Hippocampal formation (tissue), 2 donors: ENCODE results near the gene STK39.
"Not testable (repeated sequence)": the region's sequence is repeated elsewhere in the genome, so short reads cannot be mapped to it uniquely, and the experiment has no call there.

Experiments used
- DNase-seq, 2 donors: peaks; one replicate each; lab custom pipeline; 2025; lab: John Stamatoyannopoulos, UW

STK39 gene

DNA sequence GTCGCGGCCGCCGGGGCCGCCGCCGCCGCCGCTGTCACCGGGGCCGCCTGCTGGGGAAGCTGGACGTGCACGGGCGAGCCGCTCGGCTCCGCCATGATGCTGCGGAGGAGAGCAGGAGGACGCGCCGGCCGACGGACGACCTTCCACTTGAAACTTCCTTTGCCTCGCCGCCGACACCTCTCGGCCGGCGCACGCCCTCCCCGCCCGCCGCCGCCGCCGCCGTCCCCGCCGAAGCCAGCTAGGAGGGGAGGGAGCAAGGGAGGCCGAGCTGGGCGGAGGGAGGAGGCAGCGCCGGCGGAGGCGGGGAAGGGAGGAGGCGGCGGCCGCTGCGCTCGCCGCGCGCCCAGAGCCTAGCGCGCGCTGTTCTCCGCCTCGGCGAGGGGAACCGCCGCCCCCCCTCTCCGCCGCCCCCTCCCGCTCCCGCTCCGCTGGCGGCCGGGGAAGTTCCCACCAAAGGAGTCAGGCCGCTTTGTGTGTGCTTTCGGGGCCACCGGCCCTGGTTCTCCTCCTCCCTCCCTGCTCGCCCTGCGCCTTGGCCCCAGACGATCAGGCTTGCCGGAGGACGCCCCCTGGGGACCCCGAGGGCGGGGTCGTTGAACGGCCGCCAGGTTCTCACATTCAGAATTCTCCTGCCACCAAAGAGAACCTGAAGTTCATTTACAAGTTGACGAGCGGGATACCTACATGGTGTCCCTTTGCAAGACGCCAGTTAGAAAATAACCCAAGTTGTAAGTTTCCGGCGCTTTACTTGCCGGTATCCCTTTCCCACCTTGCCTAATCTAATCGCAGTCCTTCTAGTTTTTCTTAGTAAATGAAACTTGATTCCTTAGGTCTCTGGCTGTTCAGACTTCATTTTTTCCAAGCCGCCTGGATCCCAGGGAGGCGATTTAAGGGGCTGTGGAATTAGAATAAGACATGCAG, at the start of gene STK39:
STK39 (minus strand) TSS at position 255 of the 921 bp plus-strand sequence; CDS start at position 95, 160 bp downstream.
- DNase-seq: peak; percentile 61 to 63

DNA sequence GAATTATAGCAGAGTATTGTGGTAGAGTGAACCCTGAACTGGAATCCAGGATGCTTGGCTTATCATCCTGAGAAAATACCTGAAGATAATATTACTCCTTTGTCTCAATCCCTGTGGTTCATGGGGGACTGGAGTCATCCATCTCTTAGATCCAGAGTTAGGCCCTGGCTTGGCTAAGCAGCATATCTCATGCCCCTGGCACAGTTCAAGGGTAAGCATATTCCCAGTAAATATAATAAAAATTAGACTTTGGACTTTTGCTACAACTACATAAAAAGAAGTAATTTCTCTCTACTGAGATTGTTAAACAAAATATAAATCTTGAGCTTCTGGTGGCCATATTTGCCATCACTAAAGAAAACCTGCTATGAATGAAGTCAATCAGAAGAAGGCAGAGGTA, 47.7 kb upstream of the STK39 start:
- no peak for DNase-seq

DNA sequence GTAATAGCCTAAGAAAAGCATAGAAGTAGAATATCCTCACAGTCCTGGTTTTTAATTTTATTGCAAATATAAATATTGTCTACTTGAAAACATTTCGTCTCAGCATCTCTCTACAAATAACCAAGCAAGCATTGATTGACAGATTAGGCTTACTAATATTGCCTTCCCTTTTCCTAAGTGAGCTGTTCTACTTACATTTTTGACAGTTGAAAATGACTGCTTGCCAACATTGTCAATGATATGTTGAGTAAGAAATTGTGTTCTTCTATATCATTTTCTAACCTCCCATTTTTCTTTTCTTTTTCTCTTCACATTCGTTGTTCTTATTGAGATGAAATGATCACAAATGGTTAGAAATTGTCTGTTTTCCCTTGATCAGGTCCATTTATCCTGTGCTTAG, 47.0 kb upstream of the STK39 start:
- no peak for DNase-seq

DNA sequence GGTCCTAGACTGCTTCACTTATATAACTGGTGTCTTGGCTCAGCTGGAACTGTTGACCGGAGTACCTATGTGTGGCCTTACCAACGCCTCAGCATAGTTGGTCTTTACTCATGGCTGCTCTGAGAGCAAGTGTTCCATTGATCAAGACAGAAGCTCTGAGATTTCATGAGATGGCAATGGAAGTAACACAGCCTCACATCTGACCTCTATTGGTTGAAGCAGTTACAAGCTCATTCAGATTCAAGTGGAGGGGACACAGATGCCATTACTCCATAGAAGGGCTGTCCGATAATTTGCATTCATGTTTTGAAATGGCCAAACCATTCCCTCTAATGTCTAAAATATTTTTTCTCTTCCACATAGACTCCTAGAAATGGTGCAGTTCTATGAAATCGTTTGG, 46.4 kb upstream of the STK39 start:
- no peak for DNase-seq

- no peak for DNase-seq
These were observed 43.0 kb upstream of the STK39 start for GRCh38 chr2:168290391-168290790.

DNA sequence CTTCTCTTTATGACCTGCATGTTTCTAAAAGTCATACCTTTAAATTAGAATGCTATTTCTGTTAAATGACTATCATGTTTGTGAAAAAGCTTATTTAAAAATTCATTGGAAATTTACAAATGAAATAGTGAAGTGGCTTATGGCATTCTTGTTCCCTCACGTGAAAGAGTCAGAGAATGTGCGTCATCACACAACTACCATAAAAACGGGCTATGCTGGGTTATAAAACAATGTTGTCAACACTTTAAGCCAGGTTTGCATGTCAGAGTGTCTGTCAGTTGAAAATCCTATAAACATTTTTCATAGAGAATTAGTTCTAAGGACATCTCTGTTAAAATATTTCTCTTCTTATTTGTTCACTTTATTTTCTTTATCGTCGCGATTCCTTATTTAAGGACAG, 42.5 kb upstream of the STK39 start:
- DNase-seq: no peak

GRCh38 chr2:168286535-168286934, 39.1 kb upstream of the STK39 start:
- DNase-seq: no peak

DNA sequence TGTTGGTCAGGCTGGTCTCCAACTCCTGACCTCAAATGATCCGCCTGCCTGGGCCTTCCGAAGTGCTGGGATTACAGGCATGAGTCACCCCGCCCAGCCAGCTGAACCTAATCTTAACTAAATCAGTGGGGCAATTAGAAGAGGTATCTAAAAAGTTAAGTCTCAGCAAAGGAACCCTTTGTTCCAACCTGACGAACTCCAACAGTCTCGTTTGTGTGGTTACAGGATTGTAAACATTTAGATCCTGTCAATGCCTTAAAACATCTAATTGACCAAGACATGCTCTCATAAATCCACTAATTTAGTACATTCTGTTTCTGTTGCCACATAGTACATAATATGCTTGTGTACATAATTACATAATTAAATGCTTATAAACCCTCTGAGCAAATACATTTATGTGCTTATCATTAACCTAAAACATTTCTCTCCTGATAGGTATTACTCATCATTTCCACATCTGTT, 31.1 kb upstream of the STK39 start:
- DNase-seq: no peak

DNA sequence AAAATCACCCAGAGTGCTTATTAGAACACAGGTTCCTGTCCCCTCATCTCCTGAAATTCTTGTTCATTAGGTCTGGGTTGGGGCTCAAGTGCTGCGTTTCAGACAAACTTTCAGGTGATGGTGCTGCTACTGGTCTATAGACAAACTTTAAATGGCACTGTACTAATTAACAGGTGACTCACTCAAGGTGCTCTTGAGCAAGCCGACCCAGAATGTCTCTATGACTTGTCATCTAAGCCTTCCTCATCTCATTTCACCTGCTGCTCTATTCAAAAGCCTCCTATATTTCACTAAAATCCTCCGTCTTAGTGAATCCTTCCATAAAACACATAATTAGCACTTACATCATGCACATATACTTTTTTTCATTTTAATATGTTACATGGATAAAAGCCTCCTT, 29.9 kb upstream of the STK39 start:
- DNase-seq: no peak

GRCh38 chr2:168272225-168272624, 24.8 kb upstream of the STK39 start:
- DNase-seq: no peak

DNA sequence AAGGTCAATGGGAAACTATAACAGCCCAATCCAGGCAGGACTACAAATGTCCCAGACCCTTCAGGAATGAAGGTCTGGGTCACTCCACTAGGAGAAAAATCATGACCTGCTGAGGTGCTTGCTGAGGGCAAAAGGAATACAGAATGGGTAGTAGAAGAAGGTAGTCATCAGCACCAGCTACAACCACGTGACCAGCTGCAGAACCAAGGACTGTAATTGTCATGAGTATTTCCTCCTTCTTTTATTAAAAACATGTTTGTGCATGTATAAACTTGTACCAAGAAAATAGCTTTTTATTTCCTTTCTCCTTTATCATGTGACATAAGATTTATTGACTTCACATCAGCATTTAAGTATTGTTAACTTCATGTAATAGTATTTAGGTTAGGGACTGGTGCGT, 15.5 kb upstream of the STK39 start:
- not testable (repeated sequence) for DNase-seq

DNA sequence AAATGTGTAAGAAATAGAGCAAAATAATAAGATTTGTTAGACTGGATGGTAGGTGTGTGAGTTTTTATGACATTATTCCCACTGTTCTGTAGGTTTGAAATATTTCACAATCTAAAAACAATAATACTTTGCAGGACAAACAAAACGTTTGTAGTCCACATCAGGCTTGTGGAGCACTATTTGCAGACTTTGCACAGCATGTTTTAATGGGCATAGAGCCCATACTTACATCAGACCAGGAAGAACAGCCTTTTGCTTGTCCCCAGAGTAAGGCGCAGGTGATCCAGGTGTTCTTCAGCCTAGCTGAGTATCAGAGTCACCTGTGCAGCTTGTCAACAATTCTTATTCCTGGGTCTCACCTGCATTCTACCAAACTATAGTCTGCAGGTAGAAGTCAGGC, 9.1 kb upstream of the STK39 start:
- no peak for DNase-seq

- DNase-seq: no peak
These were observed 8.5 kb upstream of the STK39 start for GRCh38 chr2:168255866-168256265.

DNA sequence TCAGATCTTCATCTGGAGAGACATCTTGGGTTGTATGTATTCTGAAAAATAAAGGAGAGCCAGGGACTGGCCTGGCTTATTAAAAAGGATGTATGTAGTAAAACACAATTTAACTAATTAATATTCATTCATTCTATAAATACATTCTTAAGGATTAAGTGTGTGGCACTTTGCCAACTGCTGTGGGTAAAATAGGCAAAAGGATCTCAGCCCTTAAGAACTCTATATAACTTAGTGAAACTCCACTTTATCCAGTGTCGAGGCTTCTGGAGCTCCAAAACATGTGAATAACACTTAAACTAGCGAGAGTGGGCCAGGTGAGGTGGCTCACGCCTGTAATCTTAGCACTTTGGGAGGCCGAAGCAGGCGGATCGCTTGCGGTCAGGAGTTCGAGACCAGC, 7.7 kb upstream of the STK39 start:
- no peak for DNase-seq

DNA sequence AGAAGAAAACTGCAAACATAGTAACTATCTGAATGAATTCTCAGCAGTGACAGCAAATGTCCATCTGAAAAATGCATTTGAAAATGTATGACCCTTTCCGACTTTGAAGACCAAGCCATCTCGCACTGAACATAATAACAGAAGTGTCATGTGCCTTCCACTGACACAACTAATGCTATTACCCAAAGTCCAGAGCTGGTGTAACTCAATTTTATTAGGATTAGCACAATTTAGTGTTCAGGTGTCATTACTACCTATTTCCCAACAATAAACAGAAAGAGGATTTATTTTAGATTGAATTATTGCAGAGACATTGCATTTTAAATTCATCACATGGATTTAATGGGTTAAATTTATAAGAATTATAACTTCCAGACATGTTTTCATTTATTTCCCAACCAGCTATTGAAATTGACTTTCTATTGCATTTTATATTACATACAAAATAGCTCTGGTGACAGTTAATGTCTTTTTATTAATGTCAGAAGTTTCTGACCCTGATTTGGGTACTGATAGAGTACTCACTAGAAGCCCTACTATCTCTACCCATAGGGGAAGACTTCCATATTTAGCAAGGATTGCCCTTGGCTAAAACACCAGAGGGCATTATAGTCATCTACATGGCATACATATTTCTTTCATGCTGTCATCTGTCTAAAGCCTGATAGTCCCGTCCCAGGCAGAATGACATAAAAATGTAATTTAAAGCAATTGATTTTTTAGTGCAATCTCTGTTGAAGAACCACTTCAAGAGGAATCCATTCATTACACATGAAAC, 7.0 kb upstream of the STK39 start:
- DNase-seq: no peak

DNA sequence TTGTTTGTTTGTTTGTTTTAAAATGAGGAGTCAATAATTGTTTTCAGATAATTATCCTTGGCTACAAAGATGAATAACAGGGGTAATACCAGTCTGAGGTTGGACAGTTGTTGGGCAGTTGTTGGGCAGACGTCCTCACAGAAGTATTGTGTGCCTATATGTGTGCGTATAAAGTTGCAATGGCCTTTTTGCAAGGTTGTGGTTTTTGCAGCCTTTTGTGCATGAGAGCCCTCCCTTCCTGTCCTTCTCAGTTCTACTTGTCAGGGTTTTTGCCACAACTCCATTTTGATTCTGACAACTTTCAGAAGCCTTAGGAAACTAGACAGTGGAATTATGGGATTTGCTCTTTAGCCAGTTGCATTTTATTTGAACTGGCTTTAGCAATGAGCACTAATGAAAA, 6.0 kb upstream of the STK39 start:
- DNase-seq: no peak

GRCh38 chr2:168252976-168253375, 5.6 kb upstream of the STK39 start:
- no peak for DNase-seq

GRCh38 chr2:168246483-168247340, 683 bp downstream of the STK39 start:
- peak; percentile 63 to 83 for DNase-seq

- DNase-seq: no peak
These were observed 1.3 kb downstream of the STK39 start for GRCh38 chr2:168246072-168246482.

DNA sequence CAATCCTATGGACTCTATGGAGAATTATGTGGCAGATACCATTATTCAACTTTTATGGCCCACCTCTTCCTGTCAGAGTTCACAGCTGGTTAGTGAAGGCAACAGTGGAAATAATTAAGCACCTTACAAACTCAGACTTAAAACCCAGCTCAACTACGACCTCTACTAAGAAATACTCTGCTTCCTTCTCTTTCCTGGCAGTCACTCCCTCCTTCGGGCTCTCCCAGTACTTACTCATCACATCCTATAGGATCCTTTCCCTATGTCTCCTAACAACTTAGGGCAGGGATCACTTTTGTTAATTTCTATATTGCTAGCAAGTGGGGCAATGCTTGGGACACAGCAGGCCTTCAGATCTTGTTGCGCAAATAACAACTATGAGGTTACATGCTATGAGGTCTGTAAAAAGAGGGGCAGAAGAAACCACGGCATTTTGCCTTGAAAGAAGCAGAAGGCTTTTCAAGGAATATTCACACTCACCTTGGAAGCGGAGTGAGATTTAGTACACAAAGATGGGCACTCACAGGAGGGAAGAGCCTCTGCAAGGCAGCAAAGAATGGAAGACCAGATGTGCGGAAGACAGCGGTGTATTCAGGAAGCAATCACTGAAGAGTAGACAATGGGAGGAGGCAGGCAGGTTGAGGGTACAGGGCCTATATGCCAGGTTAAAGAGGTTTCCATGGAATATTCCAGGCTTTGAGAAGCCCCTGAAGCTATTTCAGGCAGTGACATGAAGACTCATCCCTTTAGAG, 2.1 kb downstream of the STK39 start:
- DNase-seq: no peak

GRCh38 chr2:168244318-168244717, 3.1 kb downstream of the STK39 start:
- no peak for DNase-seq
